GM12872 (cell line): Measurements from ENCODE around the gene IQCK.

Experiments
- CTCF ChIP-seq: IDR thresholded peaks from 3 replicates; pipeline ENCODE4 v1.5.1; 2011; ENCODE audit warnings: low read depth, mild to moderate bottlenecking, low read length, moderate library complexity; ENCODE audit not compliant: insufficient read depth

IQCK gene

GRCh38 chr16:19854543-19854876 lies 136.4 kb downstream of the IQCK start:
- no peak for TF ChIP-seq CTCF

- no peak for TF ChIP-seq CTCF
Observed at GRCh38 chr16:19856120-19856519, 138.0 kb downstream of the IQCK start.

GRCh38 chr16:19857593-19858339 lies 139.7 kb downstream of the IQCK start:
- no peak for TF ChIP-seq CTCF

- no peak for TF ChIP-seq CTCF
Observed at GRCh38 chr16:19858340-19859018, 140.4 kb downstream of the IQCK start.

GRCh38 chr16:19859166-19859565 lies 141.1 kb downstream of the IQCK start:
- TF ChIP-seq CTCF: no peak

GRCh38 chr16:19859603-19860002 lies 141.5 kb downstream of the IQCK start:
- no peak for TF ChIP-seq CTCF

- TF ChIP-seq CTCF: no peak
Observed at GRCh38 chr16:19860166-19861041, 142.3 kb downstream of the IQCK start.
